H1 (cell line): ENCODE results near the gene ADAMTSL2. TPM values are rescaled to one million over a fixed set of nuclear protein-coding genes. Genes with fewer than 3 reads are reported as not detected.

ENCODE experiments used
- TAF7 ChIP-seq: optimal IDR thresholded peaks from 2 replicates; pipeline ENCODE3; 2011; ENCODE audit warnings: low read depth, mild to moderate bottlenecking, inconsistent platforms, low read length, moderate library complexity, borderline replicate concordance
- YY1 ChIP-seq: IDR thresholded peaks from 2 replicates; pipeline ENCODE4 v1.6.1; 2011; ENCODE audit warnings: low read depth, mild to moderate bottlenecking, low read length
- ZNF274 ChIP-seq: IDR thresholded peaks from 2 replicates; pipeline ENCODE4 v1.7.0; 2012; ENCODE audit warnings: low read length, borderline replicate concordance; ENCODE audit errors: extremely low read depth
- polyA plus RNA-seq, 7 experiments: library from polyadenylated mRNA; depleted of rRNA in 3 of 7; stranded (reverse) in 5 of 7; unstranded in 2 of 7; fragments of >200 nt in 5 of 7; fragments of 200-250 nt in 2 of 7; gene quantifications; 1 replicate in 5 of 7; 2 replicates in 1 of 7; 4 replicates in 1 of 7; pipeline versions ENCODE4 v1.2.1 to v1.2.3, GENCODE V29; 2011 to 2013; ENCODE audit warnings: missing spikeins in 2 of 7, mixed read lengths in 2 of 7
- total RNA-seq: library from RNA; stranded (reverse); fragmentation: NEBNext Ultra II Directional; extraction: Animal tissue kit (Norgen Biotek cat#: 25700); gene quantifications from 2 replicates; pipeline ENCODE4 v1.2.1, GENCODE V29; 2021
- TF ChIP-seq, protein P1 (sequence below): IDR thresholded peaks from 2 replicates; pipeline ENCODE4 v1.6.1; 2011; ENCODE audit warnings: low read depth, mild to moderate bottlenecking, low read length; ENCODE audit not compliant: insufficient read depth

Gene ADAMTSL2
- total and polyA plus RNA-seq, 2 of the 8 experiments (the other 6 are each of a cell fraction or from before 2014, with no cell fraction given) = 0.74 to 0.76 TPM

- TF ChIP-seq, protein P1, sequence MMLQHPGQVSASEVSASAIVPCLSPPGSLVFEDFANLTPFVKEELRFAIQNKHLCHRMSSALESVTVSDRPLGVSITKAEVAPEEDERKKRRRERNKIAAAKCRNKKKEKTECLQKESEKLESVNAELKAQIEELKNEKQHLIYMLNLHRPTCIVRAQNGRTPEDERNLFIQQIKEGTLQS = no peak
- no peak for TF ChIP-seq TAF7
- TF ChIP-seq ZNF274 = no peak
- no peak for TF ChIP-seq YY1
Observed at GRCh38 chr9:133490865-133491655, 43.4 kb upstream of the ADAMTSL2 start (continued).
